Measurements from ENCODE around the gene GRXCR2. TPM values are rescaled to one million over a fixed set of nuclear protein-coding genes. Genes with fewer than 3 reads are reported as not detected.

Gene GRXCR2
- total RNA-seq, 2 donors from 2014 or later = not detected

DNA sequence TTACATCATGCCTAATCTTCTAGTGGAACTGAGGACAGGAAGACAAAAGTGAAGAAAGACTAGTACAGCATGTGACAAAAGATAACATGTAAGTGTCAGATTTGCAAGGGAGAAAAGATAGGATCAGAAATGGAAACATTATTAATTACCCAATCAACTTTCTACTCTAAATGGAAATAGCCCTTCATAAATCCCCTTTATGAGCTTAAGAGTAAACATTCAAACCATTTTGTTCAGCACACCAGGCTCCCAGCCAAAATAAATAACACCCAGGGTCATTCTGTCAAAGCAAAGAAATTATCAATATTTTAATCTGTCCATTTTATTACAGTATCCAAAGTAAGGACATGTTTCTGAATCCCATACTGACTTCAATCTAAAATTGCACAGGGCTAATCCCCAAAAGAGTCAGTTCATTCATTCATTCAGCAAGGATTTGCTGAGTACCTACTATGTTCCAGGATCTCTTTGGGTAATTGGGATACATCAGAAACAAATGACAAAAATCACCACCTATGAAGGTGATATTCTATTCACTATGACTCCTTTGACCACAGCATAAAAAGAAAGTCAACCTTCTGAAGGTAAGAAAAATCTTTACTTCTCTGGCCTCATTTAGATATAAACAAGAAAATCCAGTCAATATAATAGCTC, 43.0 kb downstream of the GRXCR2 start:
- no peaks in the 10 kb centered on the region for H3K27me3 ChIP-seq (replicated peaks; ENCODE audit: insufficient read depth)
- no peak overlapping the region for H3K4me3 ChIP-seq
- no peak overlapping the region for H3K27ac ChIP-seq
- no peak for TF ChIP-seq POLR2A (IDR thresholded peaks at IDR 0.05)
- TF ChIP-seq POLR2AphosphoS5 (IDR thresholded peaks at IDR 0.05) = no peak
- TF ChIP-seq, protein P1, sequence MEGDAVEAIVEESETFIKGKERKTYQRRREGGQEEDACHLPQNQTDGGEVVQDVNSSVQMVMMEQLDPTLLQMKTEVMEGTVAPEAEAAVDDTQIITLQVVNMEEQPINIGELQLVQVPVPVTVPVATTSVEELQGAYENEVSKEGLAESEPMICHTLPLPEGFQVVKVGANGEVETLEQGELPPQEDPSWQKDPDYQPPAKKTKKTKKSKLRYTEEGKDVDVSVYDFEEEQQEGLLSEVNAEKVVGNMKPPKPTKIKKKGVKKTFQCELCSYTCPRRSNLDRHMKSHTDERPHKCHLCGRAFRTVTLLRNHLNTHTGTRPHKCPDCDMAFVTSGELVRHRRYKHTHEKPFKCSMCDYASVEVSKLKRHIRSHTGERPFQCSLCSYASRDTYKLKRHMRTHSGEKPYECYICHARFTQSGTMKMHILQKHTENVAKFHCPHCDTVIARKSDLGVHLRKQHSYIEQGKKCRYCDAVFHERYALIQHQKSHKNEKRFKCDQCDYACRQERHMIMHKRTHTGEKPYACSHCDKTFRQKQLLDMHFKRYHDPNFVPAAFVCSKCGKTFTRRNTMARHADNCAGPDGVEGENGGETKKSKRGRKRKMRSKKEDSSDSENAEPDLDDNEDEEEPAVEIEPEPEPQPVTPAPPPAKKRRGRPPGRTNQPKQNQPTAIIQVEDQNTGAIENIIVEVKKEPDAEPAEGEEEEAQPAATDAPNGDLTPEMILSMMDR (IDR thresholded peaks at IDR 0.05) = no peak
- intact Hi-C loops (cut with DNase I) = loop anchor here (10.0 kb wide), 1 partner anchor 145 kb away; no protein-coding TSS in a partner anchor
- no peak for DNase-seq (ENCODE audit: low spot score)
- H3K9me3 ChIP-seq = no peaks in the 10 kb centered on the region
- H3K4me1 ChIP-seq (replicated peaks) = peaks cover 5% of the 10 kb centered on the region
- H3K36me3 ChIP-seq = no peaks in the 10 kb centered on the region

DNA sequence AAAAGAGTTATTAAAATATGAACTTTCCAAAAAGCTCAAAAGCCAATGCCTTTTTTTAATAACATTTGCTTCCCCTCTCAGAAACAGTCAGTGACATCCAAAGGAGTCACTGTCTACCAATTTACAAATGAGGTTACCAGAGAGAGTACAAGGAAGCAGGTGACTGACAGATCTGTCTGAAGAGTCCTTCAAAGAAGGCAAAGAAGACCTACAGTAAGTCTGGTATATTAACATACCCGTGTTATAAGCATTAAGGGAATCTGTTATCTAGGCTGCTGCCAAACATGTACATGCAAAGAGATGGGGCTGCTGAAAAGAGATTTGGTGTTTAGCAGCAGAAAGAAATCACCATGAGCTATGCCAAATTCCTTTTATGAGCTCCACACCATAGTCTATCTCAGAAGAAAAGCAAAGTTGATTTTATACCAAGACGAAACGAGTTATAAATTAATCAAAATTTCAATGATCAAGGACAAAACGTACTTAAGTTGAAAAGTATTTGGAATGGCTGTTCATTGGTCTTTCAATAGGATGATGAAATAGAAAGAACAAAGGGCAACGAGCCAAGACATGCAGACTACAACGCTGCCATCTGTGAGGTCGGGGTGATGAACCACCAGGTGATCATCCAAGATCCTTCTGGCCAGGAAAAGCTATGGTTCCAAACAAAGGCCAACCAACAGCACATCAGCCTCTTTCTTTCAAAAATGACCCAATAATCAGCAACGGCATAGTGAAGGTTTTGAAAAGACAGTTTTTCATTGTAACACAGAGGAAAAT, 45.7 kb downstream of the GRXCR2 start:
- peaks cover 5% of the 10 kb centered on the region for H3K4me1 ChIP-seq (replicated peaks)
- intact Hi-C loops (cut with DNase I) = loop anchor here (10.0 kb wide), 1 partner anchor 142 kb away; no protein-coding TSS in a partner anchor
- H3K27ac ChIP-seq = no peak overlapping the region
- no peak overlapping the region for H3K4me3 ChIP-seq
- no peaks in the 10 kb centered on the region for H3K9me3 ChIP-seq
- 60% methylated on average over 8 of the region's 8 CpGs for WGBS
- TF ChIP-seq, protein P1 (IDR thresholded peaks at IDR 0.05) = no peak
- TF ChIP-seq POLR2A (IDR thresholded peaks at IDR 0.05) = no peak
- no peaks in the 10 kb centered on the region for H3K27me3 ChIP-seq (replicated peaks; ENCODE audit: insufficient read depth)
- H3K36me3 ChIP-seq = no peaks in the 10 kb centered on the region
- no peak for DNase-seq (ENCODE audit: low spot score)

DNA sequence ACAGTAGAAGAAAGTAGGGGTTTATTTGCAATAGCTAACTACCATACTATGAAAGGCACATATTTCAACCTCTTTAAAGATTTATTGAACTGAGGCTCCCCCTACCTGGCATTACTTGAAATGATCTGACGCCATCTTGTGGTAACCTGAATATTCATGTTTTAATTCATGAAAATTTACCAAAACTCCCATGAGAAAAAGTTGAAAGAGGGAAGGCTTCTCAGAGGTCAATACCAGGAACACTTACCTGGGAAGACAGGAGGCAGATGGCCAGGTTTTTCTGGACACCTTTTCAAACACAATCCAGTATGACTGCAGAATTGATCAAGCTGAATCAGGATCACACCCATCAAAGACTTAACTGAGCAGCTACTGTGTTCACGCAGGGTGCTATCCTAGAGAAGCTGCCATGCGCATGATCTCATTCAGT, 47.0 kb downstream of the GRXCR2 start:
- intact Hi-C loops (cut with DNase I) = loop anchor here (10.0 kb wide), 1 partner anchor 141 kb away; no protein-coding TSS in a partner anchor
- 64% methylated on average over 3 of the region's 3 CpGs for WGBS

DNA sequence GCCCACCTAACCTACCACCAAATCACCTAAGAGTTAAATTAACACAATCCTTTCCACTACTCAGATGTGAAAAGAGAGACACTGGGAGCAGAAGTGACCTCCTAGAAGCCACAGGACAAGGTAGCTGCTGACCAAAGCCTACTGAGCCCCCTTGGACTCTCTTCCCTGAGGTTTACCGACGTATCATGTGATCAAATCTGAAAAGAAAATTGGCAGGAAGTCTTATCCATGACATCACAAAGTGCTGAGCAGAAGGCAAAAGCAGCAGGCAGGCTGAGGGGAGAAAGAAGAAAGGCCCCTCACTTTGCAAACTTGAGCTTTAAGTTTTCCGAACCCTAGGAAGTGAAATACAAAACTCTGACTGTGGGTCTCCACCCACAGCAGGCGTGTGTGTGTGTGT, 48.8 kb downstream of the GRXCR2 start:
- H3K27me3 ChIP-seq (replicated peaks; ENCODE audit: insufficient read depth) = no peaks in the 10 kb centered on the region
- no peaks in the 10 kb centered on the region for H3K9me3 ChIP-seq
- DNase-seq (ENCODE audit: low spot score) = no peak
- WGBS = 74% methylated on average over 4 of the region's 4 CpGs
- H3K36me3 ChIP-seq = no peaks in the 10 kb centered on the region
- intact Hi-C loops (cut with DNase I) = loop anchor here (10.0 kb wide), 1 partner anchor 139 kb away; no protein-coding TSS in a partner anchor
- no peak overlapping the region for H3K4me3 ChIP-seq
- TF ChIP-seq, protein P1 (IDR thresholded peaks at IDR 0.05) = no peak
- TF ChIP-seq POLR2AphosphoS5 (IDR thresholded peaks at IDR 0.05) (no peak), POLR2A (IDR thresholded peaks at IDR 0.05) (no peak)
- no peaks in the 10 kb centered on the region for H3K4me1 ChIP-seq (replicated peaks)
- no peak overlapping the region for H3K27ac ChIP-seq

More for the DNA sequence above, 47.0 kb downstream of the GRXCR2 start:
- Histone ChIP-seq H3K36me3 (no peaks in the 10 kb centered on the region), H3K27me3 (replicated peaks; ENCODE audit: insufficient read depth) (no peaks in the 10 kb centered on the region), H3K4me1 (replicated peaks) (peaks cover 5% of the 10 kb centered on the region), H3K27ac (no peak overlapping the region), H3K9me3 (no peaks in the 10 kb centered on the region), H3K4me3 (no peak overlapping the region)
- TF ChIP-seq, protein P1 (IDR thresholded peaks at IDR 0.05) = peak in 3 of 4 experiments; percentile 65 to 85 (median 82)
- no peak for TF ChIP-seq POLR2AphosphoS5 (IDR thresholded peaks at IDR 0.05)
- no peak for DNase-seq (ENCODE audit: low spot score)

Measured in prostate gland (tissue), 2 donors.